ENCODE data around the gene CSMD2. TPM values are rescaled to one million over a fixed set of nuclear protein-coding genes. Genes with fewer than 3 reads are reported as not detected.

CSMD2 gene
- polyA plus RNA-seq, 4 donors = under 0.01 to 0.54 (median 0.09) TPM

DNA sequence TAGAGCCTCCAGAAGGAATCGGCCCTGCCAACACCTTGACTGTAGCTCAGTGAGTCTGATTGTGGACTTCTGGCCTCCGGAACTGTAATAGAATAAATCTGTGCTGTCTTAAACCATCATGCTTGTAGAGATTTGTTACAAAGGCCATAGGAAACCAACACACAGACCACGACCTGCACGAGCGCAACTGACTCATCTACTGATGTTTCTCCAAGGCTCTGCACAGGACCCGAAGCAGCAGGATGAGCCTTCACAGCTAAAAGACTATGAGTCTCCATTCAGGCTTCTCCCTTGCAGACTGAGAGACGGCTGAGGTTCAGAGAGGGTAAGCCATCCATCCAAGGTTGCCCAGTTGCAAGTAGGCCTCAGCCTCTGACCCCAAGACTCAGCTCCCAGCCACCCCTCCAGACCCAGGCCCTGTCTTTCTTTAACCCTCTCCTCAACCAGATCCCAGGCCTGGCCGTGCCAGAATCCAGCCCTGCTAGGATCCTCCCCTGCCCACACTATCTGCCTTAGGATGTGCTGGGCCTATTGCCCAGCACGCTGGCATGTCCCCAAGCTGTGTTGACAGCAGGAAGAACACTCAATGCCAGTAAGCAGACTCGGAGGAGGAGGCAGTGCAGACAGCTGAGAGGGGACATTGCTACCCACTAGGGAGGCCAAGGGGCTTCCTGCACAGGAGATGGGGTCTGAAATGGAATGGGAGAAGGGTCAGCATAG, 192.2 kb downstream of the CSMD2 start:
- H3K27me3 ChIP-seq (ENCODE audit: control insufficient read depth in 3 of 3, insufficient read depth in 3 of 3, low read length in 3 of 3) = peaks cover 0 to 2% (median 0%) of the 10 kb centered on the region in 3 donors
- H3K9me3 ChIP-seq (ENCODE audit: control insufficient read depth in 2 of 2, insufficient read depth in 1 of 2, low read depth in 1 of 2, low read length in 1 of 2) = no peaks in the 10 kb centered on the region
- FAIRE-seq (no peak), DNase-seq (no peak)
- H3K27ac ChIP-seq (ENCODE audit: low read depth in 1 of 3, low read length in 2 of 3) = no peak overlapping the region
- H3K4me1 ChIP-seq (ENCODE audit: control insufficient read depth in 3 of 3, insufficient read depth in 2 of 3, low read depth in 1 of 3, low read length in 2 of 3) = no peaks in the 10 kb centered on the region
- H3K4me3 ChIP-seq (ENCODE audit: low read depth in 1 of 3, low read length in 3 of 3) = no peak overlapping the region
- no peaks in the 10 kb centered on the region for H3K36me3 ChIP-seq (ENCODE audit: control insufficient read depth in 3 of 3, insufficient read depth in 2 of 3, low read depth in 1 of 3, low read length in 3 of 3)
- 56 to 70% (median 60%) methylated on average over 10 of the region's 10 CpGs for WGBS, 3 donors

DNA sequence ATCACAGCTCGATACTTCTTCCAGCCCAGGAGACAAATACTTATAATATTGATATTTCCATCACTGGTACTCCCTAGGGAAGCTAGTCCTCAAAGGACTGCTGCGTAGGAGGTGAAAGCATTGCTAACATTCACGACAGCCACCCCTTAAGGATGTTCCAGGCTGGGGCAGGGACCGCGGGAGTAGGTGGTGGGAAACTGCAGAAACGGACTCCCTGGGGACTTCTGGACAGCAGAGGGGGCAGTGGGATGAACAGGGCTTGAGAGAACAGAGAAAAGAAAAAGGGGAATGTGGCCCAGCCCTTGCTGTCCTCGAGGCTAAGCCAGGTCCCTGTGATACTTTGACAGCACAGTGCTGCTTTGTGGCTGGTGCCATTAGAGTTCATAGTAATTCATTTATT, 193.1 kb downstream of the CSMD2 start:
- Histone ChIP-seq H3K27me3 (ENCODE audit: control insufficient read depth in 3 of 3, insufficient read depth in 3 of 3, low read length in 3 of 3) (no peaks in the 10 kb centered on the region), H3K36me3 (ENCODE audit: control insufficient read depth in 3 of 3, insufficient read depth in 2 of 3, low read depth in 1 of 3, low read length in 3 of 3) (no peaks in the 10 kb centered on the region), H3K9me3 (ENCODE audit: control insufficient read depth in 2 of 2, insufficient read depth in 1 of 2, low read depth in 1 of 2, low read length in 1 of 2) (no peaks in the 10 kb centered on the region), H3K27ac (ENCODE audit: low read depth in 1 of 3, low read length in 2 of 3) (no peak overlapping the region), H3K4me3 (ENCODE audit: low read depth in 1 of 3, low read length in 3 of 3) (no peak overlapping the region), H3K4me1 (ENCODE audit: control insufficient read depth in 3 of 3, insufficient read depth in 2 of 3, low read depth in 1 of 3, low read length in 2 of 3) (no peaks in the 10 kb centered on the region)
- WGBS, 3 donors = 65 to 70% (median 69%) methylated on average over 7 of the region's 7 CpGs
- DNase-seq (no peak), FAIRE-seq (no peak)

GRCh38 chr1:33971018-33971710, 193.9 kb downstream of the CSMD2 start:
- Histone ChIP-seq H3K4me3 (ENCODE audit: low read depth in 1 of 3, low read length in 3 of 3) (no peak overlapping the region), H3K36me3 (ENCODE audit: control insufficient read depth in 3 of 3, insufficient read depth in 2 of 3, low read depth in 1 of 3, low read length in 3 of 3) (no peaks in the 10 kb centered on the region), H3K27ac (ENCODE audit: low read depth in 1 of 3, low read length in 2 of 3) (no peak overlapping the region), H3K27me3 (ENCODE audit: control insufficient read depth in 3 of 3, insufficient read depth in 3 of 3, low read length in 3 of 3) (no peaks in the 10 kb centered on the region), H3K9me3 (ENCODE audit: control insufficient read depth in 2 of 2, insufficient read depth in 1 of 2, low read depth in 1 of 2, low read length in 1 of 2) (no peaks in the 10 kb centered on the region), H3K4me1 (ENCODE audit: control insufficient read depth in 3 of 3, insufficient read depth in 2 of 3, low read depth in 1 of 3, low read length in 2 of 3) (no peaks in the 10 kb centered on the region)
- FAIRE-seq = no peak
- 71 to 76% (median 73%) methylated on average over 17 of the region's 17 CpGs for WGBS, 3 donors
- DNase-seq = peak in 1 of 2 donors; percentile 4

GRCh38 chr1:33970148-33970825, 194.7 kb downstream of the CSMD2 start:
- no peak for FAIRE-seq
- Histone ChIP-seq H3K36me3 (ENCODE audit: control insufficient read depth in 3 of 3, insufficient read depth in 2 of 3, low read depth in 1 of 3, low read length in 3 of 3) (no peaks in the 10 kb centered on the region), H3K4me3 (ENCODE audit: low read depth in 1 of 3, low read length in 3 of 3) (no peak overlapping the region), H3K9me3 (ENCODE audit: control insufficient read depth in 2 of 2, insufficient read depth in 1 of 2, low read depth in 1 of 2, low read length in 1 of 2) (no peaks in the 10 kb centered on the region), H3K4me1 (ENCODE audit: control insufficient read depth in 3 of 3, insufficient read depth in 2 of 3, low read depth in 1 of 3, low read length in 2 of 3) (no peaks in the 10 kb centered on the region), H3K27me3 (ENCODE audit: control insufficient read depth in 3 of 3, insufficient read depth in 3 of 3, low read length in 3 of 3) (no peaks in the 10 kb centered on the region), H3K27ac (ENCODE audit: low read depth in 1 of 3, low read length in 2 of 3) (no peak overlapping the region)
- no peak for DNase-seq
- 81 to 87% (median 84%) methylated on average over 5 of the region's 5 CpGs for WGBS, 3 donors

- no peak overlapping the region for H3K4me3 ChIP-seq (ENCODE audit: low read depth in 1 of 3, low read length in 3 of 3)
- 61 to 64% (median 64%) methylated on average over 12 of the region's 12 CpGs for WGBS, 3 donors
- H3K27me3 ChIP-seq (ENCODE audit: control insufficient read depth in 3 of 3, insufficient read depth in 3 of 3, low read length in 3 of 3) = no peaks in the 10 kb centered on the region
- H3K4me1 ChIP-seq (ENCODE audit: control insufficient read depth in 3 of 3, insufficient read depth in 2 of 3, low read depth in 1 of 3, low read length in 2 of 3) = no peaks in the 10 kb centered on the region
- no peak overlapping the region for H3K27ac ChIP-seq (ENCODE audit: low read depth in 1 of 3, low read length in 2 of 3)
- no peak for FAIRE-seq
- DNase-seq = no peak
- no peaks in the 10 kb centered on the region for H3K36me3 ChIP-seq (ENCODE audit: control insufficient read depth in 3 of 3, insufficient read depth in 2 of 3, low read depth in 1 of 3, low read length in 3 of 3)
- H3K9me3 ChIP-seq (ENCODE audit: control insufficient read depth in 2 of 2, insufficient read depth in 1 of 2, low read depth in 1 of 2, low read length in 1 of 2) = no peaks in the 10 kb centered on the region
These were observed 198.5 kb downstream of the CSMD2 start for GRCh38 chr1:33966346-33967141.

- WGBS, 3 donors = 56 to 76% (median 70%) methylated on average over 3 of the region's 3 CpGs
- H3K9me3 ChIP-seq (ENCODE audit: control insufficient read depth in 2 of 2, insufficient read depth in 1 of 2, low read depth in 1 of 2, low read length in 1 of 2) = no peaks in the 10 kb centered on the region
- DNase-seq (no peak), FAIRE-seq (no peak)
- H3K36me3 ChIP-seq (ENCODE audit: control insufficient read depth in 3 of 3, insufficient read depth in 2 of 3, low read depth in 1 of 3, low read length in 3 of 3) = no peaks in the 10 kb centered on the region
- no peaks in the 10 kb centered on the region for H3K4me1 ChIP-seq (ENCODE audit: control insufficient read depth in 3 of 3, insufficient read depth in 2 of 3, low read depth in 1 of 3, low read length in 2 of 3)
- H3K4me3 ChIP-seq (ENCODE audit: low read depth in 1 of 3, low read length in 3 of 3) = no peak overlapping the region
- H3K27me3 ChIP-seq (ENCODE audit: control insufficient read depth in 3 of 3, insufficient read depth in 3 of 3, low read length in 3 of 3) = no peaks in the 10 kb centered on the region
- H3K27ac ChIP-seq (ENCODE audit: low read depth in 1 of 3, low read length in 2 of 3) = no peak overlapping the region
These were observed 199.9 kb downstream of the CSMD2 start for GRCh38 chr1:33965086-33965485.

GRCh38 chr1:33962061-33962460, 203.0 kb downstream of the CSMD2 start:
- FAIRE-seq (no peak), DNase-seq (no peak)
- Histone ChIP-seq H3K27ac (ENCODE audit: low read depth in 1 of 3, low read length in 2 of 3) (no peak overlapping the region), H3K4me3 (ENCODE audit: low read depth in 1 of 3, low read length in 3 of 3) (no peak overlapping the region), H3K36me3 (ENCODE audit: control insufficient read depth in 3 of 3, insufficient read depth in 2 of 3, low read depth in 1 of 3, low read length in 3 of 3) (no peaks in the 10 kb centered on the region), H3K4me1 (ENCODE audit: control insufficient read depth in 3 of 3, insufficient read depth in 2 of 3, low read depth in 1 of 3, low read length in 2 of 3) (no peaks in the 10 kb centered on the region), H3K9me3 (ENCODE audit: control insufficient read depth in 2 of 2, insufficient read depth in 1 of 2, low read depth in 1 of 2, low read length in 1 of 2) (no peaks in the 10 kb centered on the region), H3K27me3 (ENCODE audit: control insufficient read depth in 3 of 3, insufficient read depth in 3 of 3, low read length in 3 of 3) (no peaks in the 10 kb centered on the region)
- 72 to 80% (median 75%) methylated on average over 4 of the region's 4 CpGs for WGBS, 3 donors
